Measurements from ENCODE around the gene C17orf78. TPM values are rescaled to one million over a fixed set of nuclear protein-coding genes. Genes with fewer than 3 reads are reported as not detected.
"Not testable (repeated sequence)": the region's sequence is repeated elsewhere in the genome, so short reads cannot be mapped to it uniquely, and the experiment has no call there.

Gene C17orf78
- total RNA-seq, 6 donors from 2014 or later: not detected

DNA sequence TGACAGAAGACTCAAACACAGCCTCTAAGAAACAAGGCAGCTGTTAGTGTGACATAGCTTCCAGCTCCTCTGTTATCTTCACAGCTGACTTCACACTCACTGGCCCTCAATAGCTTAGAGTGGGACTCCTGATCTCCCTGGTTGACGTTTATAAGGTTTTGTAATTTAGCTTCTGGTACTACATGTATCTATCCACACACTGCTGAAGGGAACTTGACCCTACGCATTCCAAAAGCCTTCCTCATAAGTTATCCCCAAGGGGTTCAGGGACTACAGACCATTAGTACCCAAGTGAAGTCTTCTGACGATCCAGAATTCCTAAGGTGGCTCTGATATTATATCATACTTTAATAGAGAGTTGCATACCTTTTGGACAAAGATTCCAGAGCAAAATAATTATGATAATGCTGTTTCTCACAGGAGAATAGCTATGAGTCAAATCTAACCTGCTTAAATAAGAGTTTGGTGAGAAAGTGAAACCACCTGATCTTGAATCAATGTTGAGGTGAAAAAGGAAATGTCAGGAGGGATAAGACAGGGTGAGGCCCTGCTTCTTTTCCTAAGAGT is 16.3 kb downstream of the C17orf78 start:
- H3K4me3 ChIP-seq: no peak overlapping the region
- no peak for DNase-seq
- no peak for TF ChIP-seq POLR2A (IDR thresholded peaks at IDR 0.05)
- no peak for TF ChIP-seq EP300 (IDR thresholded peaks at IDR 0.05)
- no peak for TF ChIP-seq POLR2AphosphoS5 (IDR thresholded peaks at IDR 0.05)
- TF ChIP-seq, protein P1, sequence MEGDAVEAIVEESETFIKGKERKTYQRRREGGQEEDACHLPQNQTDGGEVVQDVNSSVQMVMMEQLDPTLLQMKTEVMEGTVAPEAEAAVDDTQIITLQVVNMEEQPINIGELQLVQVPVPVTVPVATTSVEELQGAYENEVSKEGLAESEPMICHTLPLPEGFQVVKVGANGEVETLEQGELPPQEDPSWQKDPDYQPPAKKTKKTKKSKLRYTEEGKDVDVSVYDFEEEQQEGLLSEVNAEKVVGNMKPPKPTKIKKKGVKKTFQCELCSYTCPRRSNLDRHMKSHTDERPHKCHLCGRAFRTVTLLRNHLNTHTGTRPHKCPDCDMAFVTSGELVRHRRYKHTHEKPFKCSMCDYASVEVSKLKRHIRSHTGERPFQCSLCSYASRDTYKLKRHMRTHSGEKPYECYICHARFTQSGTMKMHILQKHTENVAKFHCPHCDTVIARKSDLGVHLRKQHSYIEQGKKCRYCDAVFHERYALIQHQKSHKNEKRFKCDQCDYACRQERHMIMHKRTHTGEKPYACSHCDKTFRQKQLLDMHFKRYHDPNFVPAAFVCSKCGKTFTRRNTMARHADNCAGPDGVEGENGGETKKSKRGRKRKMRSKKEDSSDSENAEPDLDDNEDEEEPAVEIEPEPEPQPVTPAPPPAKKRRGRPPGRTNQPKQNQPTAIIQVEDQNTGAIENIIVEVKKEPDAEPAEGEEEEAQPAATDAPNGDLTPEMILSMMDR (IDR thresholded peaks at IDR 0.05): no peak
- no peak overlapping the region for H3K27ac ChIP-seq
- H3K27me3 ChIP-seq: no peaks in the 10 kb centered on the region
- peaks cover 0 to 10% (median 0%) of the 10 kb centered on the region in 4 donors for H3K4me1 ChIP-seq
- no peaks in the 10 kb centered on the region for H3K9me3 ChIP-seq
- WGBS, 2 donors: 68 to 73% methylated on average over 3 of the region's 3 CpGs
- ATAC-seq (ENCODE audit: low FRiP score in 2 of 2): peak; percentile 51
- no peaks in the 10 kb centered on the region for H3K36me3 ChIP-seq

- WGBS, 2 donors: 98 to 99% methylated on average over 7 of the region's 7 CpGs
Measured at GRCh38 chr17:37393352-37393751, 17.6 kb downstream of the C17orf78 start.

GRCh38 chr17:37399265-37399803 is 23.5 kb downstream of the C17orf78 start:
- Histone ChIP-seq H3K4me3 (no peak overlapping the region), H3K27ac (no peak overlapping the region), H3K4me1 (peaks cover 0 to 5% (median 2%) of the 10 kb centered on the region in 4 donors), H3K36me3 (no peaks in the 10 kb centered on the region), H3K9me3 (no peaks in the 10 kb centered on the region), H3K27me3 (no peaks in the 10 kb centered on the region)
- no peak for TF ChIP-seq EP300 (IDR thresholded peaks at IDR 0.05)
- no peak for TF ChIP-seq POLR2A (IDR thresholded peaks at IDR 0.05)
- TF ChIP-seq, protein P1 (IDR thresholded peaks at IDR 0.05): no peak
- TF ChIP-seq POLR2AphosphoS5 (IDR thresholded peaks at IDR 0.05): no peak
- 90 to 94% methylated on average over 5 of the region's 5 CpGs for WGBS, 2 donors
- ATAC-seq (ENCODE audit: low FRiP score in 2 of 2) (no peak), DNase-seq (no peak)

More at GRCh38 chr17:37393352-37393751, 17.6 kb downstream of the C17orf78 start:
- TF ChIP-seq POLR2A (IDR thresholded peaks at IDR 0.05) (no peak), EP300 (IDR thresholded peaks at IDR 0.05) (no peak), POLR2AphosphoS5 (IDR thresholded peaks at IDR 0.05) (no peak)
- TF ChIP-seq, protein P1 (IDR thresholded peaks at IDR 0.05): no peak
- ATAC-seq (ENCODE audit: low FRiP score in 2 of 2) (no peak), DNase-seq (no peak)
- Histone ChIP-seq H3K4me1 (peaks cover 0 to 10% (median 5%) of the 10 kb centered on the region in 4 donors), H3K27ac (no peak overlapping the region), H3K36me3 (no peaks in the 10 kb centered on the region), H3K9me3 (no peaks in the 10 kb centered on the region), H3K27me3 (no peaks in the 10 kb centered on the region), H3K4me3 (no peak overlapping the region)

DNA sequence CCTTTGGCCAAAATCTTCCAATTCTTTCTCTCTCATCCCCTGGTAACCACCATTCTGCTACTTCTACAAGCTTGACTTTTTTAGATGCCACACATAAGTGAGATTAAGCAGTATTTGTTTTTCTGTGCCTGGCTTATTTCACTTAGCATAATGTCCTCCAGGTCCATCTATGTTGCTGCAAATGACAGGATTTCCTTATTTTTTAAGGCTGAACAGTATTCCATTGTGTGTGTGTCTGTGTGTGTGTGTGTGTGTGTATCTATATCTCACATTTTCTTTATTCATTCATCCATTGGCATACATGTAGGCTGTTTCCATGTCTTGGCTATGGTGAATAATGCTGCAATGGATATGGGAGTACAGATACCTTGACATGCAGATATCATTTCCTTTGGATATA is 24.7 kb downstream of the C17orf78 start:
- Histone ChIP-seq H3K4me3 (no peak overlapping the region), H3K27ac (no peak overlapping the region), H3K4me1 (peaks cover under 1 to 12% (median 8%) of the 10 kb centered on the region in 4 donors), H3K27me3 (no peaks in the 10 kb centered on the region), H3K36me3 (no peaks in the 10 kb centered on the region), H3K9me3 (no peaks in the 10 kb centered on the region)
- no peak for DNase-seq
- no peak for ATAC-seq (ENCODE audit: low FRiP score in 2 of 2)
- no peak for TF ChIP-seq POLR2A (IDR thresholded peaks at IDR 0.05)
- no peak for TF ChIP-seq POLR2AphosphoS5 (IDR thresholded peaks at IDR 0.05)
- TF ChIP-seq, protein P1 (IDR thresholded peaks at IDR 0.05): no peak
- no peak for TF ChIP-seq EP300 (IDR thresholded peaks at IDR 0.05)

GRCh38 chr17:37405522-37405921 is 29.7 kb downstream of the C17orf78 start:
- not testable (repeated sequence) for H3K9me3 ChIP-seq; DNase-seq; H3K27me3 ChIP-seq; H3K36me3 ChIP-seq; ATAC-seq (ENCODE audit: low FRiP score in 2 of 2)
- Histone ChIP-seq H3K4me3 (peak overlapping the region in 2 of 4 donors; percentile 83 to 92), H3K4me1 (peaks cover 9 to 23% (median 20%) of the 10 kb centered on the region in 4 donors), H3K27ac (peak overlapping the region in 1 of 4 donors; percentile 97)
- WGBS, 2 donors: 70 to 73% methylated on average over 14 of the region's 14 CpGs
